HEK293 (cell line): ENCODE measurements around the gene GFI1.

ENCODE experiments used
- CTCF ChIA-PET: fragments of 350-600 bp; formaldehyde crosslinking; extraction: SDS; loops from one replicate; lab custom pipeline; 2021; ENCODE audit warnings: antibody characterized with exemption; lab: Yijun Ruan, JAX
- POLR2A ChIA-PET: fragments of 300-600 bp; formaldehyde crosslinking; extraction: SDS; loops from one replicate; lab custom pipeline; 2020; ENCODE audit warnings: antibody characterized with exemption, inconsistent platforms; lab: Yijun Ruan, JAX
- H3K27ac ChIP-seq: fragments of 200-500 bp; sonication (Bioruptor generic); 2 replicates; pipeline ENCODE4 v1.5.1; 2014; ENCODE audit warnings: low read depth, low read length, control low read depth, inconsistent platforms; ENCODE audit errors: extremely low read depth
- H3K36me3 ChIP-seq, 2 experiments: fragments of 200-500 bp in 1 of 2; sonication (Bioruptor generic) in 1 of 2; 1 replicate in 1 of 2; 2 replicates in 1 of 2; pipeline ENCODE4 v1.5.1; 2014 to 2017; ENCODE audit warnings: inconsistent platforms in 2 of 2, low read length in 2 of 2; ENCODE audit not compliant: control insufficient read depth in 2 of 2, insufficient read depth in 1 of 2
- H3K4me1 ChIP-seq: fragments of 200-500 bp; sonication (Bioruptor generic); 2 replicates; pipeline ENCODE4 v1.5.1; 2014; ENCODE audit warnings: mild to moderate bottlenecking, low read length, inconsistent platforms; ENCODE audit not compliant: control insufficient read depth, insufficient read depth
- H3K4me3 ChIP-seq: 2 replicates; pipeline ENCODE4 v1.5.1; 2011; ENCODE audit warnings: low read depth, mild to moderate bottlenecking, control low read depth, low read length, moderate library complexity
- H3K9me3 ChIP-seq: fragments of 200-500 bp; sonication (Bioruptor generic); 2 replicates; pipeline ENCODE4 v1.5.1; 2014; ENCODE audit warnings: low read depth, low read length, inconsistent platforms; ENCODE audit not compliant: control insufficient read depth, insufficient read depth
- TCF7L2 ChIP-seq: IDR thresholded peaks from 2 replicates; pipeline ENCODE4 v1.6.1; 2011; ENCODE audit warnings: low read depth, mild to moderate bottlenecking, inconsistent platforms, low read length, moderate library complexity, borderline replicate concordance
- WT1 ChIP-seq: fragments of 450-650 bp; formaldehyde crosslinking; IDR thresholded peaks from 2 replicates; pipeline ENCODE4 v1.5.1; 2016; ENCODE audit warnings: missing biosample characterization, missing genetic modification characterization
- ZEB2 ChIP-seq: fragments of 450-650 bp; formaldehyde crosslinking; IDR thresholded peaks from 2 replicates; pipeline ENCODE4 v1.5.1; 2016; ENCODE audit warnings: missing biosample characterization, missing genetic modification characterization
- ZFP37 ChIP-seq: fragments of 450-650 bp; formaldehyde crosslinking; IDR thresholded peaks from 2 replicates; pipeline ENCODE4 v1.5.1; 2016; ENCODE audit warnings: missing biosample characterization, missing genetic modification characterization
- ZNF112 ChIP-seq: fragments of 450-650 bp; formaldehyde crosslinking; IDR thresholded peaks from 2 replicates; pipeline ENCODE4 v1.5.0; 2017; ENCODE audit warnings: missing biosample characterization, missing genetic modification characterization
- ZNF114 ChIP-seq: fragments of 450-650 bp; formaldehyde crosslinking; IDR thresholded peaks from 2 replicates; pipeline ENCODE4 v1.5.0; 2017; ENCODE audit warnings: missing biosample characterization, missing genetic modification characterization
- ZNF146 ChIP-seq: fragments of 450-650 bp; formaldehyde crosslinking; IDR thresholded peaks from 2 replicates; pipeline ENCODE4 v1.5.1; 2016; ENCODE audit warnings: missing biosample characterization, missing genetic modification characterization
- ZNF155 ChIP-seq: fragments of 450-650 bp; formaldehyde crosslinking; IDR thresholded peaks from 2 replicates; pipeline ENCODE4 v1.5.1; 2016; ENCODE audit warnings: missing biosample characterization, missing genetic modification characterization
- ZNF157 ChIP-seq: fragments of 450-650 bp; formaldehyde crosslinking; IDR thresholded peaks from 2 replicates; pipeline ENCODE4 v1.5.1; 2016; ENCODE audit warnings: missing biosample characterization, missing genetic modification characterization
- ZNF223 ChIP-seq: fragments of 450-650 bp; formaldehyde crosslinking; IDR thresholded peaks from 2 replicates; pipeline ENCODE4 v1.5.1; 2016; ENCODE audit warnings: missing biosample characterization, missing genetic modification characterization
- ZNF274 ChIP-seq, 2 experiments: fragments of 200-500 bp in 1 of 2; fragments of 450-650 bp in 1 of 2; sonication (Bioruptor generic) in 1 of 2; formaldehyde crosslinking in 1 of 2; IDR thresholded peaks; 2 replicates each; pipeline versions ENCODE4 v1.5.1 to v1.6.1; 2014 to 2016; ENCODE audit warnings: borderline replicate concordance in 1 of 2, inconsistent platforms in 1 of 2, low read length in 1 of 2, missing biosample characterization in 1 of 2, missing genetic modification characterization in 1 of 2
- ZNF311 ChIP-seq: fragments of 450-650 bp; formaldehyde crosslinking; IDR thresholded peaks from 2 replicates; pipeline ENCODE4 v1.5.1; 2017; ENCODE audit warnings: missing biosample characterization, missing genetic modification characterization, borderline replicate concordance
- ZNF449 ChIP-seq: fragments of 450-650 bp; formaldehyde crosslinking; IDR thresholded peaks from 2 replicates; pipeline ENCODE4 v1.5.1; 2017; ENCODE audit warnings: missing biosample characterization, mild to moderate bottlenecking, missing genetic modification characterization, moderate library complexity
- ZNF48 ChIP-seq: fragments of 450-650 bp; formaldehyde crosslinking; IDR thresholded peaks from 2 replicates; pipeline ENCODE4 v1.5.1; 2016; ENCODE audit warnings: missing biosample characterization, missing genetic modification characterization
- ZNF626 ChIP-seq: fragments of 450-650 bp; sonication (Bioruptor Pico); formaldehyde crosslinking; IDR thresholded peaks from 2 replicates; pipeline ENCODE4 v1.5.1; 2018; ENCODE audit warnings: missing biosample characterization, missing genetic modification characterization, inconsistent platforms
- ZNF645 ChIP-seq: fragments of 450-650 bp; formaldehyde crosslinking; IDR thresholded peaks from 2 replicates; pipeline ENCODE4; 2016; ENCODE audit warnings: missing biosample characterization, missing genetic modification characterization
- ZNF707 ChIP-seq: fragments of 450-650 bp; formaldehyde crosslinking; IDR thresholded peaks from 2 replicates; pipeline ENCODE4 v1.5.1; 2016; ENCODE audit warnings: missing biosample characterization, missing genetic modification characterization
- TF ChIP-seq, protein P1 (sequence below): fragments of 450-650 bp; formaldehyde crosslinking; conservative IDR thresholded peaks from 2 replicates; pipeline ENCODE4 v1.5.1; 2016; ENCODE audit warnings: low read depth, missing biosample characterization, missing genetic modification characterization
- TF ChIP-seq, protein P2 (sequence below): fragments of 450-650 bp; formaldehyde crosslinking; IDR thresholded peaks from 2 replicates; pipeline ENCODE4 v1.5.1; 2016; ENCODE audit warnings: missing biosample characterization, missing genetic modification characterization

The GFI1 gene

DNA sequence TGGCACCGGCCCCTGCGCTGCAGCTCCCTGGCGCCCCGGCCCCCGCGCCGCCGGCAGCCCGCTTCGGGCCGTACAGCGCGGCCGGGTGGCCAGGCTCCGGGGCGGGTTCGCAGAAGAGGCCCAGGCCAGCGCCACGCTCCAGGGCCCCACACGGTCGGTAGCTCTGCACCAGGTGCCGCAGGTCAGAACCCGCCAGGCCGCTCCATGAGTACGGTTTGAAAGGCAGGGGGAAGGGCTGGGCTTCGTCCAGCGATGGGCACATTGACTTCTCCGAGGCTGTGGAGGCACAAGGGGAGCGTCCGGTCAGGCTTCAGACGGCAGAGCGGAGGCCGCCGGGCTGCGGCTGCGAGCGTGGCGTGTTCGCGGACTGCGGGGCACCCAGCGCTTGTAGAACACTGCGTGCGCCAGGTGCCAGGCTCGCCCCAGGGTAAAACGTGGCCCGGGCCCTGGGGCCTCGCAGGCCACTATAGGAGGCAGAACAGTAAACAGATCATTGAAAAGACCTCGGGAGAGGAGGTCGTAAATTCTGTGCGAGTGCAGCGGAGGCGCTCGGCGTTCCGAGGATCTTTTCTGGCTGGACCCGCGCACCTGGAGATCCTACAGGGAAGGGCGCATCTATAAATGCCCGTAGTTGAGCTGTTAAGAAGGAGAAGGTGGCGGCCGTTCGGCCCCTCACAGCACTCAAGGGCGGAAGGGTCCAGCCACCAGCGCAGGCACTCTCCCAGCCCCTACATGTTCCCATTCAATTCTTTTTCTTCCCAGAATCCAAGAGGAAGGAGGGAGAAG, 5.7 kb downstream of the GFI1 start:
- ChIA-PET CTCF (no interaction called here), POLR2A (interaction anchor here (0.8 kb wide), 1 partner anchor 74 kb away, joined by 3 read pairs; no protein-coding TSS in a partner anchor)
- H3K4me1 ChIP-seq, result no peaks in the 10 kb centered on the region; the same call in 1 of the 2 replicates
- H3K36me3 ChIP-seq, result peaks cover 0 to 17% of the 10 kb centered on the region in 2 experiments; a peak in 2 of 3 replicates
- no peak overlapping the region for H3K4me3 ChIP-seq
- H3K27ac ChIP-seq, result no peak overlapping the region
- H3K9me3 ChIP-seq, result no peaks in the 10 kb centered on the region
- no peak for TF ChIP-seq ZFP37
- no peak for TF ChIP-seq ZNF146 (tag by site-specific recombination)
- no peak for TF ChIP-seq ZNF449 (tag by site-specific recombination)
- no peak for TF ChIP-seq ZNF311
- no peak for TF ChIP-seq ZNF157 (tag by site-specific recombination)
- TF ChIP-seq ZNF114 (tag by site-specific recombination), result no peak

GRCh38 chr1:92480200-92480812, 6.4 kb downstream of the GFI1 start:
- peaks cover 0 to 22% of the 10 kb centered on the region in 2 experiments; a peak in 2 of 3 replicates for H3K36me3 ChIP-seq

DNA sequence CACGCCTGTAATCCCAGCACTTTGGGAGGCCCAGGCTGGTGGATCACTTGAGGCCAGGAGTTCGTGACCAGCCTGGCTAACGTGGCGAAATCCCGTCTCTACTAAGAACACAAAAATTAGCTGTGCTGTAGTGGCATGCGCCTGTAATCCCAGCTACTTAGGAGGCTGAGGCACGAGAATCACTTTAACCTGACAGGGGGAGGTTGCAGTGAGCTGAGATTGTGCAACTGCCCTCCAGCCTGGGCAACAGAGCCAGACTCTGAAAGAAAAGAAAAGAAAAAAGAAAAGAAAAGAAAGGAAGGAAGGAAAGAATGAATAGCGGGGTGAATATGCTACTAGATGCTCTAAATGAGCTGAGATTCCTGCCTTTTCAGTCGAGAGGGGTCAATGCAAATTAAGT, 7.1 kb downstream of the GFI1 start:
- peaks cover 0 to 22% of the 10 kb centered on the region in 2 experiments; a peak in 2 of 3 replicates for H3K36me3 ChIP-seq
- no peaks in the 10 kb centered on the region for H3K9me3 ChIP-seq
- CTCF ChIA-PET, result no interaction called here
- H3K4me3 ChIP-seq, result no peak overlapping the region
- POLR2A ChIA-PET, result no interaction called here
- H3K27ac ChIP-seq, result no peak overlapping the region
- no peaks in the 10 kb centered on the region; the same call in 1 of the 2 replicates for H3K4me1 ChIP-seq
- TF ChIP-seq ZNF274 (IDR thresholded peaks at IDR 0.05; ENCODE audit: low read length) (no peak), ZNF274 (tag by site-specific recombination; IDR thresholded peaks at IDR 0.05; ENCODE audit: borderline replicate concordance) (no peak), ZNF707 (tag by site-specific recombination) (no peak), ZNF155 (tag by site-specific recombination) (no peak), ZNF626 (tag by site-specific recombination) (no peak), TCF7L2 (no peak), ZNF112 (tag by site-specific recombination) (no peak)
- TF ChIP-seq, protein P1, sequence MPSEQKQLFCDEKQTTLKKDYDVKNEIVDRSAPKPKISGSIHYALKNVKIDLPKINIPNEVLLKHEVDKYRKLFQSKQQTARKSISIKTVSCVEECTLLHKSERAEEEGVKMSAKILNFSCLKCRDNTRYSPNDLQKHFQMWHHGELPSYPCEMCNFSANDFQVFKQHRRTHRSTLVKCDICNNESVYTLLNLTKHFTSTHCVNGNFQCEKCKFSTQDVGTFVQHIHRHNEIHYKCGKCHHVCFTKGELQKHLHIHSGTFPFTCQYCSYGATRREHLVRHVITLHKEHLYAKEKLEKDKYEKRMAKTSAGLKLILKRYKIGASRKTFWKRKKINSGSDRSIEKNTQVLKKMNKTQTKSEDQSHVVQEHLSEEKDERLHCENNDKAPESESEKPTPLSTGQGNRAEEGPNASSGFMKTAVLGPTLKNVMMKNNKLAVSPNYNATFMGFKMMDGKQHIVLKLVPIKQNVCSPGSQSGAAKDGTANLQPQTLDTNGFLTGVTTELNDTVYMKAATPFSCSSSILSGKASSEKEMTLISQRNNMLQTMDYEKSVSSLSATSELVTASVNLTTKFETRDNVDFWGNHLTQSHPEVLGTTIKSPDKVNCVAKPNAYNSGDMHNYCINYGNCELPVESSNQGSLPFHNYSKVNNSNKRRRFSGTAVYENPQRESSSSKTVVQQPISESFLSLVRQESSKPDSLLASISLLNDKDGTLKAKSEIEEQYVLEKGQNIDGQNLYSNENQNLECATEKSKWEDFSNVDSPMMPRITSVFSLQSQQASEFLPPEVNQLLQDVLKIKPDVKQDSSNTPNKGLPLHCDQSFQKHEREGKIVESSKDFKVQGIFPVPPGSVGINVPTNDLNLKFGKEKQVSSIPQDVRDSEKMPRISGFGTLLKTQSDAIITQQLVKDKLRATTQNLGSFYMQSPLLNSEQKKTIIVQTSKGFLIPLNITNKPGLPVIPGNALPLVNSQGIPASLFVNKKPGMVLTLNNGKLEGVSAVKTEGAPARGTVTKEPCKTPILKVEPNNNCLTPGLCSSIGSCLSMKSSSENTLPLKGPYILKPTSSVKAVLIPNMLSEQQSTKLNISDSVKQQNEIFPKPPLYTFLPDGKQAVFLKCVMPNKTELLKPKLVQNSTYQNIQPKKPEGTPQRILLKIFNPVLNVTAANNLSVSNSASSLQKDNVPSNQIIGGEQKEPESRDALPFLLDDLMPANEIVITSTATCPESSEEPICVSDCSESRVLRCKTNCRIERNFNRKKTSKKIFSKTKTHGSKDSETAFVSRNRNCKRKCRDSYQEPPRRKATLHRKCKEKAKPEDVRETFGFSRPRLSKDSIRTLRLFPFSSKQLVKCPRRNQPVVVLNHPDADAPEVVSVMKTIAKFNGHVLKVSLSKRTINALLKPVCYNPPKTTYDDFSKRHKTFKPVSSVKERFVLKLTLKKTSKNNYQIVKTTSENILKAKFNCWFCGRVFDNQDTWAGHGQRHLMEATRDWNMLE (tag by site-specific recombination), result no peak

More at GRCh38 chr1:92480200-92480812, 6.4 kb downstream of the GFI1 start:
- CTCF ChIA-PET, result no interaction called here
- POLR2A ChIA-PET, result no interaction called here
- no peaks in the 10 kb centered on the region; the same call in 1 of the 2 replicates for H3K4me1 ChIP-seq
- no peak overlapping the region for H3K4me3 ChIP-seq
- no peak overlapping the region for H3K27ac ChIP-seq
- TF ChIP-seq ZEB2 (tag by site-specific recombination) (no peak), ZNF48 (tag by site-specific recombination) (no peak), WT1 (tag by site-specific recombination) (no peak), ZNF645 (tag by site-specific recombination) (no peak), ZNF223 (no peak)
- TF ChIP-seq, protein P2, sequence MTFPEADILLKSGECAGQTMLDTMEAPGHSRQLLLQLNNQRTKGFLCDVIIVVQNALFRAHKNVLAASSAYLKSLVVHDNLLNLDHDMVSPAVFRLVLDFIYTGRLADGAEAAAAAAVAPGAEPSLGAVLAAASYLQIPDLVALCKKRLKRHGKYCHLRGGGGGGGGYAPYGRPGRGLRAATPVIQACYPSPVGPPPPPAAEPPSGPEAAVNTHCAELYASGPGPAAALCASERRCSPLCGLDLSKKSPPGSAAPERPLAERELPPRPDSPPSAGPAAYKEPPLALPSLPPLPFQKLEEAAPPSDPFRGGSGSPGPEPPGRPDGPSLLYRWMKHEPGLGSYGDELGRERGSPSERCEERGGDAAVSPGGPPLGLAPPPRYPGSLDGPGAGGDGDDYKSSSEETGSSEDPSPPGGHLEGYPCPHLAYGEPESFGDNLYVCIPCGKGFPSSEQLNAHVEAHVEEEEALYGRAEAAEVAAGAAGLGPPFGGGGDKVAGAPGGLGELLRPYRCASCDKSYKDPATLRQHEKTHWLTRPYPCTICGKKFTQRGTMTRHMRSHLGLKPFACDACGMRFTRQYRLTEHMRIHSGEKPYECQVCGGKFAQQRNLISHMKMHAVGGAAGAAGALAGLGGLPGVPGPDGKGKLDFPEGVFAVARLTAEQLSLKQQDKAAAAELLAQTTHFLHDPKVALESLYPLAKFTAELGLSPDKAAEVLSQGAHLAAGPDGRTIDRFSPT (tag by site-specific recombination), result no peak
- H3K9me3 ChIP-seq, result no peaks in the 10 kb centered on the region
